LHCN-M2 (cell line): ENCODE data around the gene TWIST1. TPM values are rescaled to one million over a fixed set of nuclear protein-coding genes. Genes with fewer than 3 reads are reported as not detected.
A peak's percentile ranks its signal among the peaks of the same experiment; 100 is the strongest.

Experiments
- DNase-seq: peaks from one replicate; pipeline ENCODE4 v3.0.0-alpha.2; 2012; ENCODE audit warnings: low read depth
- polyA plus RNA-seq: library from polyadenylated mRNA; unstranded; fragments of >200 nt; gene quantifications from one replicate; pipeline ENCODE4 v1.2.1, GENCODE V29; 2012; ENCODE audit warnings: missing spikeins
- total RNA-seq: library from RNA; depleted of rRNA; stranded (reverse); fragments of >200 nt; gene quantifications from 2 replicates; pipeline ENCODE4 v1.2.3, GENCODE V29; 2014; rRNA removed

The TWIST1 gene
- total RNA-seq: 145 and 175 TPM in 2 replicates
- 77.6 TPM for polyA plus RNA-seq

DNA sequence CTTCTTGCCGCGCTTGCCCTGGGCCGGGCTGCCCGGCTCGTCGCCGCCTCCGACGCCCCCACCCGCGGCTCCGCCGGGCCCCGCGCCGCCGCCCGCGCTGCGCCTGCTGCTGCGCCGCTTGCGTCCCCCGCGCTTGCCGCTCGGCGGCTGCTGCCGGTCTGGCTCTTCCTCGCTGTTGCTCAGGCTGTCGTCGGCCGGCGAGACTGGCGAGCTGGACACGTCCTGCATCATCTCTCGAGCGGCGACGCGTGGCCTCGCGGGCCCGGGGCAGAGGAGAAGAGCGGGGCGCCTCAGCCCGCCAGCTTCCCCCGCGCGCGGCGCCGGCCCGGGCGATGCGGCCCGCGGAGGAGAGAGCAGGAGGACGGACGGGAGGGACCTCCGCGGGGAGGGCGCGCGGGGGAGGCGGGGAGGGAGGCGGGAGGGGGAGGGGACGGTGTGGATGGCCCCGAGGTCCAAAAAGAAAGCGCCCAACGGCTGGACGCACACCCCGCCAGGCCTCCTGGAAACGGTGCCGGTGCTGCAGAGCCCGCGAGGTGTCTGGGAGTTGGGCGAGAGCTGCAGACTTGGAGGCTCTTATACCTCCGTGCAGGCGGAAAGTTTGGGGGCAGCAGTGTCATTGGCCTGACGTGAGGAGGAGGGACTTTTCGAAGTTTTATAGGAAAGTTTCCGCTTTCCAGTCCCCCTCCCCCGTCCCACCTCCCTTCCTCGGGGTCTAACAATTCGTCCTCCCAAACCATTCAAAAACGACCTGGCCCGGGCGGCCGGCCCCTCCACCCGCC, at the start of gene TWIST1:
TSS of gene TWIST1 (minus strand) at position 546 of the 779 bp plus-strand sequence. CDS start at position 231, 315 bp downstream.
- peak; percentile 99 for DNase-seq

DNA sequence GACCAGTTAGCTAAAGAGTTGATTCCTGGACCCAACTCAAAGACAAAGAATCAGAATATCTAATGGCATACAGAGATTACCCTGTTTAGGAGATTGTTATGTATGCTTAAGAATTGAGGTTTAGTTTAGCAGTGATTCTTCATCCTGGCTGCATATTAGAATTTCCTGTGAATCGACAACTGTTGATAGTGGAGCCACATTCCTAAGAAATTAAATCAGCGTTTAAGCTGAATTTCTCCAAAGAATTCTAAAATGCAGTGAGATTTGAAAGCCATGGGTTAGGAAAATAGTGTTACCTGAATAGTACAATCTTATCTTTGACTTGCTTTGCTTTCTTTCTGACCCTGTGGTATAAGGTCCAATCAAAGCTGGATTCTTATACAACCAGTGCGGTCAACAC, 44.2 kb upstream of the TWIST1 start:
- peak; percentile 16 for DNase-seq

GRCh38 chr7:19146699-19147098, 29.3 kb upstream of the TWIST1 start:
- peak; percentile 34 for DNase-seq

DNA sequence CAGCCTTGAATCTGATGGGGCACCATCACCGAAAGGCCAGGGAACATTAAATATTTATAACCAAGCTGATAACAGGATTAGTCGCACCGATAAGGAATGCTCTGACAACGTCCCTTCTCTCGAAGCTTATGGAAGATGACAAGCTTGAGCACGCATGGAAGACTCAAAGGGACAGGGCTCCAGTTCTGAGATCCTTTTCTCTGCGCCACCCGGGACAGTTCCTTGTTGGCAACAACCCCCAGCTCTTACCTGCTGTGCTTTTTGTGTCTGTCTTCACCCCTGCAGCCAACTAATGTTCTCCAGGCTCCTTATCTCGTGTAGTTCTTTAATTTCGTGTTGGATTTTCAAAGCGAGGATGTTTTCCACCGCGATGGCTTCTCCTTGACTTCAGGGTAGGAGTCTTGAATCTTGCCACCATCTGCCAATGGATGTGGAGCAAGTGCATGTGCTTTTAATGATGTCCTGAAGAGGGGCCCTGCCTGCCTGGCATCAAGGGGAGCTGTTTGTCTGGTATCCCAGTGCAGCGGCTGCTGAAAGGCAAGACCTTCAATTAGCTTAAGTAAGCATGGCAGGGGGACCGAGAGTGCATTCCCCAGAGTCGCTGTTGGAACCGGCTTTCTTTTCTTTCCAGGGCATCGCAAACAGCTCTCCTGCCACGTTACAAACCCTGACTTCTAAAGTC, 28.1 kb upstream of the TWIST1 start:
- DNase-seq: no peak

DNA sequence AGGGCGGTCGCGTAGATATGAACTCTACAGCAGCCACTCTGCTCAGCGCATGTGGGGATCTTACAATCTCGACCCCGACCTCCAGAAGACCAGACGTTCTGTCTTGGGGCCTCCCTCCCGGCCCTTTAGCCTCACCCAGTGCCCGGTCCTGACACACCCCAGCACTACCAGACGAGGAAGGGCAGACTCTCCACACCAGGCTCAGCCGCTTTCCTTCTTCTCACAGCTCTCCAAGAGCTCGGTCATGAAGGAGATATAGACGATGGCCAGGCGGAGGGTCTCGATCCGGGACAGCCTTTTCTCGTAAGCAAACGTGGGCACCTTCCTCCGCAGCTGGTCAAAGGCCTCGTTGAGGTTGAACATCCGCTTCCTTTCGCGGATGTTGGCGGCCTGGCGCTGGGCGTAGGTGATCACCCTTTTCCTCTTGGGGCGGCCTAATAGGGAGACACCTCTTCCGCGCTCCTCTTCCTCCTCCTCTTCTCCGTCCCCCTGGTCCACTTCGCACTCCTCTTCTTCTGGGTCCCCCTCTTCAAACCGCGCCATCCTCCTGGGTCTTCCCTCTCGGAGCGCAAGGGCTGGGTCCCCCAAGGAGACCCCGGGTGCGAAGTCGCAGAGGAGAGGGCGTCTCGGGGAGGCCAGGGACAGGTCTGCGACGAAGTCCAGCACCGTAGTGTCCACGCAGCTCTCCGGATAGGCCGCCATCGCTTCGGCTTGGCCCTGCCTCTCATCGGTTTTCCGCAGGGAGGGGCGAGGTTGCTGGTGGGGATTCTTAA, 27.4 kb upstream of the TWIST1 start, which contains the start of gene FERD3L:
TSS of gene FERD3L (minus strand) at position 761 of the 773 bp plus-strand sequence. CDS start at position 702, 59 bp downstream.
- DNase-seq: no peak

DNA sequence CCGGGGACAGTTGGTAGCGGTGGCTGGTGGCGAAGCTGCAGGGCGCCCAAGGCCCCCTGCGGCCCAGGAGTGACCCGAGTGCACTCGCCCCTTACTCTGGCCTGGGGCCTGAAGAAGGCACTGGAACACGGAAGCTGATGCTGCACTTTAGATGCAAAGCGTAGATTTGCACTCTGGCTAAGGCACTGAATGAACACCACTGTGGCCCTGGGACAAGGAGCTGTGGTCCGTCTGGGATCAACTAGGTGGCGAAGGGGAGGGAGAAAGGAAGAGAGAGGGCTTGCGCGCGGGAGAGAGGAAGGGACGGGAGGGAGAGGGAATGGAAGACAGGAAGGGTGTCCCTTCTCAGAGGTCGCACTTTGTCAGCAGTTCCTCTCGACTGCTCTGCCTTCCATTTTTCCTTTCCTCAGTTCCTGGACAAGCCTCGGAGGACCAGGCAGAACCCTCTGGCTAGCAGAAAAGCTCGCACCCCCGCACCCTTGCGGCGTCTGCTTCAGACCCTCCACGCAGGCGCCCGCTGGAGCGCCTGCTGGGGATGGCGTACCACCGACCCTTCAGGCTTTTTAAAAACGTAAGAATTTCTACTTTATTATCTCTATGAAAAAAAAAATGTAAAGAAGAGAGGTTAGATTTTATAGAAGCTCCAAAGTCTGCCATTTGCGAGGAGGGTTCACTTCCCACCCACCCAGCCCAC, 26.6 kb upstream of the TWIST1 start:
- DNase-seq: no peak

DNA sequence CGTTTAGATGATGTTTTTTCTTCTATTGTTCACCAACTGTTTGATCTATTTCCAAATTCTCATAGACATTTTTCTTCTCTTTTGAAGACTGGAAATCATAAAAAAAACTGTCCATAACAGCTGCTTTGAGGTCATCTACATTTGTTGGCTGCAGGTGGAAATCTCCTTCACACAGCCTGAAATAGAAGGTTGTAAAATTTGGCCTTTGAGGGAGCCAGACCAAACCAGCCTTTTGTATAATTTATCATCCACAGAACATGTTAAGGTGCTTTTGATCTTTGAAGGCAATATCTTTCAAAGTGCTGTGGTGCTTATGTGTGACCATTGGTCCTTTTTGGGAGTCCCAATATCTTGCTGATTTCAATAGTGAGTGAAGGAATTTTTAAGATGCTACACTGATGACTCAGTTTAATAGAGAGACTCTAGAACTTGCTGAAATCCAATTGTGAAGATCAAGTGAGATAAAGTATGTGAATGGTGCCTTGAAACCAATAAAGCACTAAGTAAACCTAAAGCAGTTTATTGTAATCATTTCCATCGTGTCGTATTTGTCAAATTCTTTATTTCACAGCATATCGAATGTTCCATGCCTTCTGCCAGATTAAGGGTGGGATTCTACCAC, 22.4 kb upstream of the TWIST1 start:
- DNase-seq: no peak

GRCh38 chr7:19133886-19134285, 16.4 kb upstream of the TWIST1 start:
- peak; percentile 53 for DNase-seq

DNA sequence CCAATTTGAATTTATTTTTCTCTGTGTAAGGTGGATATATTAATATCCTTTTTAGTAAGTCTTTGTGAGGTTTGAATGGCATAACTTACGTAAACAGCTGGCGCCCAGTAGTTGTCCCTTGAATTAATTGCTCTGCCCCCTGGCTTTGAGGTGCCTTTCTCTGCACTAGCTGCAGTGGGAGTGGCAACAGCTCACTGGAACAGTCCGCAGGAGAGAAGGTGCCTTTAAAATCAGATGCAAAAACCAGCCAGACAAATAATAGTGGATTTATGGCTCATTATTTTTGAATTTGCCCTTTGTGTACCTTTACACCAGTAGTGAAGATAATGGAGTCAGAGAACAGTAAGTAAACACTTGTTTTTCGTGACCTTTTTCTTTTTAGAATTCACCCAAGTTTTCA, 16.0 kb upstream of the TWIST1 start:
- peak; percentile 19 for DNase-seq

DNA sequence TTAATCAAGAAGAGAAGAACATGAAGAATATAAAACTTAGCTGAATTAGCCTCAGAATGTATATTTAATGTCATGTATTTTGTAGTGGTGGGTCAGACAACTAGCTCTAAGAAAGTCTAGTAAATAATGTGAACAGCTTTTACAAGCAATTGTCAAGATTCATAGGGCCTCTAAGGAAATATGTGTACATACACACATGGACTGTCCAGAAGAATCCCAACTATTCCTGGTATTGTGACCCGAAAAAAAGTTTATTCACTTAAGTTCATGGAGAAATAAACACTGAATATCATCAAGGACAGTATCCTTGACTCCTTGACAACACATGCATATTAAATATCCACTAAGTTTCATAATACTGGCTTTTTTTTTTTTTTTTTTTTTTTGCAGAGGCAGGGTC, 11.4 kb upstream of the TWIST1 start:
- DNase-seq: no peak

GRCh38 chr7:19121977-19122588, 4.6 kb upstream of the TWIST1 start:
- DNase-seq: peak; percentile 89

DNA sequence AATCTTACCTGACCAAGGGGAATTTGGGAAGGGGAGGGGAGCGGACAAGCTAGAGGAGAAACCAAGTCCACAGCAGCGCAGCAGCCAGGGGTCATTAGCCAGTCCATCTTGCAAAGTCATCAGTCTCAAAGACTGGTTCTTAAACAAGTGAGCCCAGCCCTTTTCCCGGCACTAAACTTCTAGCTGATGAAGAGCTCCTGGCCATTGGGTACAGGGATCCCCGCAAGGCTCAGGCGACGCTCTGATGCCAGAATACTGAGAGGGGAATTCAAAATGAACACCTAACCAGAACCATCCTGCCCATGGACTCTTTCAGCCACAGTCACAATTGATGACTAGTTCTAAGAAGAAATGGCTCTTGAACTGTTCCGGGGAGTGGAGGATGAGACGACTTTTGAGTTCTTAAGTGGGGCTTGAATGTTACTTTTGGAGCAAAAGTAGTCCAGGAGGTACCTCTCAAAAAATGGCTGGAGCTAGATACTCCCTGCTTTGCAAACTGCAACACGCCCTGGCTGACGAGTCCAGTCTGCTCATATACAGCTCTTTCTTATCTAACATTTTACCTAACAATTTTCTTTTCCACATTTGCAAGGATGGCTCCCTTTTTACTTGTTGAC, 2.5 kb upstream of the TWIST1 start:
- DNase-seq: peak; percentile 10

DNA sequence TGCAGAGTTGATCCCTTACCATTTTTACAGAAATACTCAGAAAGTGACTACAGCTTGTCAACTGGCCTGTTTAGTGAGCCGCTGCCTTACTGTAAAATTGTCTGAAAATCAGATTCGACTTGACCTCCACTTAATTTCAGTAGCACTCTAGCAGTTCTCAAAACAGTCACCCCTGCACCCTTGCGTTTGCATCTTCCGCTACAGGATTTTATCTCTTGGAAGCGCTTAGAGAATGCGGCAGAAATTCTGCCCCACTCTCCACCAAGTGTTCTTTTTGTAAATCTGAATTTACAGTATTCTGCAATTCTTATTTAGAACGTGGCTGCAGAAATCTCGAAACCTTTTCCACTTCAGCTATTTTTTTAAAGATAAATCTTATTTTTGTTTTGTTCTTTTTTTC, 1.9 kb upstream of the TWIST1 start:
- no peak for DNase-seq

DNA sequence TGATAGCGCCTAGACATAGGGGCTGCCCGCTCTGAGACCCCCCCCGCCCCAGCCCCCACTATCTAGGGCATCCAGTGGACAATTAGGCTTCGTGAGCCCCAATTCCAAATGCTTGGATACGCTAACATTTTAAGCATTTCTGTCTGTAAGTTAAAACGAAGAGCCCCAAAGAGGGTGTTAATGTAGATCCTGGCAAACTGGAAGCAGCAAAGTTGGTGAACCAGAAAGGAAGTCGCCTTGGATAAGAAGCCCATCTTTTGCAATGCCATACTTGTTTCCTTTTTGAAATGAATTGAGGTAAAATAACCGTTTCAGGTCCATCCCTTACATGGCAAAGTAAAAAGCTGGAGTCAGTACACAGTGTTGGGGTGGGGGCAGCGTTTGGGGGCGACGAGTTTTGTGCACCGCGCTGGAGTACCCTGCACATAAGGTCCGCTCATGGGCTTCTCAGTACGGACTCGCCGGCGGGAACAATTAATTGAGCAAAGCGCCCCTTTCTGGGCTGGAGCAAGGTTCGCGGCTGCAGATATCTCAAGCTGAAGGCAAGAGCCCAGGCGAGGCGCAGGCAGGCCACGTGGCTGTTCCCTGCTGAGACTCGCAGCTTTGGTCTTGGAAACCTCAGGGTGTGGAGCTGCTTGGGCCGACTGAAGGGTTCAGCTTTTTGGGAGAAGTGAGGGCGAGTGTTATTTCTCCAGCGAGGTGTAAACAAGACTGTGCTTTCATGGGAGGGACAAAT, 1.4 kb upstream of the TWIST1 start:
- no peak for DNase-seq

DNA sequence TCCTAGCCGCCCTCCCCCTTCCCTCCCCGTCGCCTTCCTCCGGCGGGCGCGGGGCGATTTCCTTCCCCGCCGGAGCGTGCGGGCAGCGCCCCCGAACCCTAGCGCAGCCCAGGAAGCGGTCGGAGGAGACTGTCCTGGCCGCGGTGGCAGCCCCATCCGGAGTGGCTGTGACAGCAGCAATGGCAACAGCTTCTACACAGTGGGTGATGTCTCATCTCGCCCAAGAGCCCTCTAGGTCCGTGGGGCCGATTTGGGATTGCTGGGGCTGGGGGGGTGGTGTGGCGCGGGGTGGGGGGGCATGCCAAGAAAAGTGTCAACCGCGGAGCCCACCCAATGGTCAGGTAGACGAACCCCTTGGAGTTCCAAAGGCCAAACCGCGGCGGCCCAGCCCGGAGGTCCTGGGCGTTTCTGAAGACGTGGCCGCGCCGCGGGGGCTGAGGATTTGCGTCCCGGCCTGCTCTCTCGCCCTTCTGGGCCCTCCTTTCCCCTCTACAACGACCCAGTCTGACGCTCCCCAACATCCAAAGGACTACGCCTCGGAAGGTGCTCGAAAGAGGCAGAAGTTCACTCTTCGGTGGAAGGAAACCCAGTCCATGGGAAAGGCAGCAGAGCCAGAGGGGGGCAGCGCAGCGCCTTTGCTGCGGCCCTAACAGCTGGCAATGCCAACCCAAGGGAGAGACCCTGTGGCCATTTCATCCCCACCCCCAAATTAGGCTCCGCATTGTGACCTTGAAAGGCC, 603 bp upstream of the TWIST1 start:
- DNase-seq: peak; percentile 79

DNA sequence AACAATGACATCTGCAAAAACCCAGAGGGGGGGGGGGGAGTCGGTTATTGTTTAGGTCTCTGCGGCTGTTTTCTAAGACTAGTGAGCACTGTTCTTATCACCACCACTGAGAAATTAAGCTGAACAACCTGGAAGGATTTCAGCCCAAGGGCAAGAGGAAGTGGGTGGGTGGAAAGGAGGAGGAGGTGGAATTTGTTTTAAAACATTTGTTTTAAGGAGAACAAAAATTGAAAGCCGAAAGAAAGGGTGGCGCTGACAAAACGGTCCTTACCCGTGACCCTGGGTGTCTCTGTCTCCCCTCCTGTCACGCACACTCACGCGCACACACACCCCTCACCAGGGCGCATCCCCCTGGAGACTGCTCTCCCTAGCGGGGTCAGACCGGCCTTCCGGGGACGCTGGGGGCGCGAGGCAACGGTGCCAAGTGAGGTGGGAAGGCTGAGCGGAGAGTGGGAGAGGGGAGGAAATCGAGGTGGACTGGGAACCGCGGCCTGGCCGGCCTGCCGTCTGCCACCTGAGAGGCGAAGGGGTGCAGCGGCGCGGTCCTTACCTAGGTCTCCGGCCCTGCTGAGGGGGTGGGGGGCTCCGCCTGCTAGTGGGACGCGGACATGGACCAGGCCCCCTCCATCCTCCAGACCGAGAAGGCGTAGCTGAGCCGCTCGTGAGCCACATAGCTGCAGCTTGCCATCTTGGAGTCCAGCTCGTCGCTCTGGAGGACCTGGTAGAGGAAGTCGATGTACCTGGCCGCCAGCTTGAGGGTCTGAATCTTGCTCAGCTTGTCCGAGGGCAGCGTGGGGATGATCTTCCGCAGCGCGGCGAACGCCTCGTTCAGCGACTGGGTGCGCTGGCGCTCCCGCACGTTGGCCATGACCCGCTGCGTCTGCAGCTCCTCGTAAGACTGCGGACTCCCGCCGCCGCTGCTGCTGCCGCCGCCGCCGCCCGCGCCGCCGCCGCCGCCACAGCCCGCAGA, 1.0 kb downstream of the TWIST1 start:
- peak; percentile 52 for DNase-seq

GRCh38 chr7:19114551-19114855, 2.9 kb downstream of the TWIST1 start:
- DNase-seq: no peak
